Stimulated activated naive B cell treated with anti-CD40 and anti-IgM and Interleukin-4, amounts not matched to agents 10 μg/mL and 1 μg/mL and 100 μg/mL, for 72 hours (primary cell): ENCODE measurements around the gene PDPK1.
"Not testable (repeated sequence)": the region's sequence is repeated elsewhere in the genome, so short reads cannot be mapped to it uniquely, and the experiment has no call there.

Experiments
- ATAC-seq, 2 donors: fragments of 150-1000 bp; cut with Tn5 transposase; replicated peaks; 2 replicates each; pipeline ENCODE4 v1.10.0; 2021; ENCODE audit warnings: moderate library complexity in 1 of 2
- DNase-seq: peaks from one replicate; pipeline ENCODE4 v3.0.0; 2021
- H3K27ac Mint-ChIP-seq: one replicate; pipeline ENCODE4 v1.8.0; 2022; ENCODE audit warnings: mild to moderate bottlenecking, mixed read lengths
- H3K27me3 Mint-ChIP-seq, 2 donors: one replicate each; pipeline ENCODE4 v1.8.0; 2022; ENCODE audit warnings: mixed read lengths in 2 of 2
- H3K36me3 Mint-ChIP-seq, 2 donors: one replicate each; pipeline ENCODE4 v1.8.0; 2022; ENCODE audit warnings: mixed read lengths in 2 of 2, mild to moderate bottlenecking in 1 of 2
- H3K4me1 Mint-ChIP-seq, 2 donors: one replicate each; pipeline ENCODE4 v1.8.0; 2022; ENCODE audit warnings: mixed read lengths in 2 of 2, mild to moderate bottlenecking in 1 of 2
- H3K4me3 Mint-ChIP-seq, 2 donors: one replicate each; pipeline ENCODE4 v1.8.0; 2022; ENCODE audit warnings: mild to moderate bottlenecking in 2 of 2, mixed read lengths in 2 of 2, moderate library complexity in 1 of 2
- H3K9me3 Mint-ChIP-seq, 2 donors: one replicate each; pipeline ENCODE4 v1.8.0; 2022; ENCODE audit warnings: mixed read lengths in 2 of 2, mild to moderate bottlenecking in 1 of 2

PDPK1 gene

GRCh38 chr16:2587891-2588565, 50.2 kb downstream of the PDPK1 start:
- peaks cover 44 to 50% of the 10 kb centered on the region in 2 donors for H3K36me3 Mint-ChIP-seq
- no peaks in the 10 kb centered on the region for H3K9me3 Mint-ChIP-seq
- DNase-seq, result no peak
- no peak overlapping the region for H3K27ac Mint-ChIP-seq
- ATAC-seq, result no peak
- peaks cover 1 to 10% of the 10 kb centered on the region in 2 donors for H3K4me1 Mint-ChIP-seq
- H3K27me3 Mint-ChIP-seq, result no peaks in the 10 kb centered on the region
- no peak overlapping the region for H3K4me3 Mint-ChIP-seq

DNA sequence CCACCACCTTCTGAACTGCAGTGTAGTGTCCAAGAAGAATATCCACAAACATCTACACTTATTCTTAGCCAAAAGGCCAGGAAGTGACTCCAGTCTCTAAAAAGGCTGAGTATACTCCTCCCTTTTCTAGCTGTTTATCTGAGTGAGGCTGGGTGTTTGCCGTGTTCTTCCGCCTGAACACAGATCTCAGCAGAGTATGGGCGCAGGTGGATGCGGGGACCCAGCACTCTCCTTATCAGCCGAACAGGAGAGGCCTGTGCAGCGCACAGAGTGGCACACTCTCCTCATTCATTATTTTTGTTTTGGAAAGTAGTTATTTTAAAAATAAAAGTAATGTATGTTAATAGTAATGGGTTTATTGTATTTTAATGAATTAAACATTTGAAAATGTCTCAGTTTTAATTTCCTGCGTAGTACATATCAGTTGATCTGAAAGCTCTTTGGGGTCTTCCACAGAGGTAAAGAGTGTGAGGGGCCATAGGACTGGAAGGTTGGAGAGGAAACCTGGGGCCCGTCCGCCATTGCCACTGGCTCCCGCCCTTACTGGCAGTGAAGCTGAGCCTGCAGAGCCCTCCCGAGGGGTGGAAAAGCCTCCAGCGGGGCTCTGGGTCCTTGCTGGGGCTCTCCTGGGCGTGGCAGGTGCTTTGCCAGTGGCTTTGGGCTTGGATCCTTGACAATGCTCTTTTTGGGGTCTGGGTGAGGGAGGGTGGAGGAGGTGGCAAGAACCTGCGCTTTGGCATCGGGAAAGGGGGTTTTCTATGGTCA, 53.8 kb downstream of the PDPK1 start:
- ATAC-seq (no peak), DNase-seq (no peak)
- H3K27me3 Mint-ChIP-seq, result no peaks in the 10 kb centered on the region
- no peak overlapping the region for H3K4me3 Mint-ChIP-seq
- peaks cover 10 to 32% of the 10 kb centered on the region in 2 donors for H3K4me1 Mint-ChIP-seq
- H3K9me3 Mint-ChIP-seq, result no peaks in the 10 kb centered on the region
- H3K36me3 Mint-ChIP-seq, result peaks cover 46% of the 10 kb centered on the region in 2 donors
- H3K27ac Mint-ChIP-seq, result no peak overlapping the region

DNA sequence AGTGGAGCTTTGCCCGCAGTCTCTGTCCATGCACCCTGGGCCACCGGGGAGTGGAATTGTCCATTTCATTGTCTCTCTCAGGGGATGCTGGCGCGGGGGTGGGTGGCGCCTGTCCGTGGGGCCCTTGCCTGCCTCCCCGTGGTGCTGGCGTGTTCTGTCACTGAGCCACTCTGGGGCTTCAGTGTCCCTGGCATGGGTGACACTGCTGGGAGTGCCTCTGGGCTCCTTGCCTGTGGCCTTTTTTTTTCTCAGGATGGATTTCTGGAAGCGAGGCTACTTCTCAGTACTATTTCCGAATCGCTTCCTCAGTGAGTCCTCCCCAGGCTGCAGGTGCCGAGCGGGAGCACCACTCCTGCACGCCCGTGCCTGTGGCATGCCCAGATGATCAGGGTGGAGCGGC, 55.0 kb downstream of the PDPK1 start:
- Mint-ChIP-seq H3K4me1 (peaks cover 10 to 32% of the 10 kb centered on the region in 2 donors), H3K4me3 (no peak overlapping the region), H3K36me3 (peaks cover 39 to 42% of the 10 kb centered on the region in 2 donors), H3K27ac (no peak overlapping the region), H3K27me3 (no peaks in the 10 kb centered on the region), H3K9me3 (no peaks in the 10 kb centered on the region)
- DNase-seq (no peak), ATAC-seq (no peak)

- no peak for ATAC-seq
These were observed 57.8 kb downstream of the PDPK1 start for GRCh38 chr16:2595393-2596205.

DNA sequence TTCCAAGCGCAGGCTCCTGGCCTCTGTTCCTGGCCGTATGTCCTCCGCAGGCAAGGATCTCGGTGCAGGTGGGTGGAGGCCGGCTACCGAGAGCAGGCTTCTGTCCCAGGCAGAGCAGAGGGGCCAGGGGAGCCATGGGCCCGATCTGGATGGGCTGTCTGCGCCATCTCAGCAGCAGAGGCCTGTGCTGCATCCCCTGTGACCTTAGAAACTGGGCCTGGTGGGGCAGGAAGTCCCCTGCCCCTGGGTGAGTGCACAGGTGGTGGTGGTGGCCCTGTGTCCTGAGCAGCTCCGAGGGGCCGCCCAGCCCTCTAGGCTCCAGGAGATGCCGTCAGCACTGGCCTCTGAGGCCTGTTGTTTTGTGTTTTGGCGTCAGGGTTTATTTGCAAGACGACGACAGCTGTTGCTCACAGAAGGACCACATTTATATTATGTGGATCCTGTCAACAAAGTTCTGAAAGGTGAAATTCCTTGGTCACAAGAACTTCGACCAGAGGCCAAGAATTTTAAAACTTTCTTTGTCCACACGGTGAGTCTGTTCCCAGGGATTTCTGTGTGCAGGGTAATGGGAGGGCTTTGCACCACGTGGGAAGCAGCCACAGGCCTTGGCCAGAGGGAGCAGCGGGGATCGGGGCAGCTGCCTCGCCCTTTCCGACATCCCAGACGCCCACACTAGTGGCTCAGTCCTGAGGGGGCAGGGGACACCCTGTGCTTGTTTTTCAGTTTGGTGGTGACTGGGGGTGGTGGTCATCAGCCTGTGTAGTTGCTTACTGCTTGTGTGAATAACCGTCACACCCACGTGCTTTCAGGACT, 59.1 kb downstream of the PDPK1 start:
- H3K27me3 Mint-ChIP-seq, result no peaks in the 10 kb centered on the region
- H3K27ac Mint-ChIP-seq, result no peak overlapping the region
- H3K36me3 Mint-ChIP-seq, result peaks cover 26 to 28% of the 10 kb centered on the region in 2 donors
- H3K4me3 Mint-ChIP-seq, result no peak overlapping the region
- H3K4me1 Mint-ChIP-seq, result peaks cover 8 to 31% of the 10 kb centered on the region in 2 donors
- no peaks in the 10 kb centered on the region for H3K9me3 Mint-ChIP-seq
- ATAC-seq, result no peak
- DNase-seq, result no peak

More at GRCh38 chr16:2595393-2596205, 57.8 kb downstream of the PDPK1 start:
- H3K4me1 Mint-ChIP-seq, result peaks cover 8 to 32% of the 10 kb centered on the region in 2 donors
- no peak for DNase-seq
- no peak overlapping the region for H3K4me3 Mint-ChIP-seq
- no peaks in the 10 kb centered on the region for H3K27me3 Mint-ChIP-seq
- peaks cover 24 to 28% of the 10 kb centered on the region in 2 donors for H3K36me3 Mint-ChIP-seq
- no peaks in the 10 kb centered on the region for H3K9me3 Mint-ChIP-seq
- H3K27ac Mint-ChIP-seq, result peak overlapping the region; percentile 75

GRCh38 chr16:2597560-2597902, 59.7 kb downstream of the PDPK1 start:
- ATAC-seq, result no peak
- no peaks in the 10 kb centered on the region for H3K9me3 Mint-ChIP-seq

DNA sequence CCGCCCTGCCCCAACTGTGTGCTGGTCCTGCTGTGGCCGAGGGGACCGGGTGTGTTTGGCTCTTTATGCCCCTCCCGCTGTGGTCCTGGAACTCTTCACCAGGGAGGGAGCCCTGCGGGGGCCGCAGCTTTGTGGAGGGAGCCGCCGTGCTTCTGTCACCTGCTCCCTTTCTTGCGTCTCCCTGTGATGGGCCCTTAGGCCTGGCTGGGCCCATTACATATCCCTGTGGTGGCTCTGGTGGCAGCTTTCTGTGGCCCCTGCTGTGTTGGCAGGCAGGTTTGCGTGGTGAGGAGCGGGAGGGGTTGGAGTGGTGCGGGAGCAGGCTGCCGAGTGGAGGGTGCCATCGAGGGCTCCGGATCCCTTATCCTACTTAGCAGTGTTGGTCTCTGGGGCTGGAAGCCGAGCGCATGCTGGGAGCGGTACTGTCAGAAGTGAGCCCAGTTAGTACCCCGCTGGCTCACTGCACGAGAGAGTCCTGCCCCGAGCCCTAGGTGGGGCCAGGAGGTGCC, 60.4 kb downstream of the PDPK1 start:
- H3K36me3 Mint-ChIP-seq, result peaks cover 23 to 27% of the 10 kb centered on the region in 2 donors

More at GRCh38 chr16:2597560-2597902, 59.7 kb downstream of the PDPK1 start:
- no peaks in the 10 kb centered on the region for H3K27me3 Mint-ChIP-seq
- DNase-seq, result no peak
- peaks cover 8 to 26% of the 10 kb centered on the region in 2 donors for H3K4me1 Mint-ChIP-seq
- no peak overlapping the region for H3K4me3 Mint-ChIP-seq
- H3K27ac Mint-ChIP-seq, result no peak overlapping the region
- H3K36me3 Mint-ChIP-seq, result peaks cover 24 to 28% of the 10 kb centered on the region in 2 donors

GRCh38 chr16:2598723-2599122, 60.9 kb downstream of the PDPK1 start:
- no peak overlapping the region for H3K4me3 Mint-ChIP-seq
- H3K27me3 Mint-ChIP-seq, result no peaks in the 10 kb centered on the region
- H3K9me3 Mint-ChIP-seq, result no peaks in the 10 kb centered on the region
- H3K36me3 Mint-ChIP-seq, result peaks cover 22 to 23% of the 10 kb centered on the region in 2 donors
- H3K4me1 Mint-ChIP-seq, result peaks cover 9 to 24% of the 10 kb centered on the region in 2 donors
- H3K27ac Mint-ChIP-seq, result no peak overlapping the region
- ATAC-seq, result no peak
- DNase-seq, result no peak

More for the DNA sequence above, 60.4 kb downstream of the PDPK1 start:
- Mint-ChIP-seq H3K4me1 (peaks cover 11 to 24% of the 10 kb centered on the region in 2 donors), H3K27ac (no peak overlapping the region), H3K4me3 (no peak overlapping the region), H3K9me3 (no peaks in the 10 kb centered on the region), H3K27me3 (no peaks in the 10 kb centered on the region)
- DNase-seq, result no peak
- ATAC-seq, result no peak

DNA sequence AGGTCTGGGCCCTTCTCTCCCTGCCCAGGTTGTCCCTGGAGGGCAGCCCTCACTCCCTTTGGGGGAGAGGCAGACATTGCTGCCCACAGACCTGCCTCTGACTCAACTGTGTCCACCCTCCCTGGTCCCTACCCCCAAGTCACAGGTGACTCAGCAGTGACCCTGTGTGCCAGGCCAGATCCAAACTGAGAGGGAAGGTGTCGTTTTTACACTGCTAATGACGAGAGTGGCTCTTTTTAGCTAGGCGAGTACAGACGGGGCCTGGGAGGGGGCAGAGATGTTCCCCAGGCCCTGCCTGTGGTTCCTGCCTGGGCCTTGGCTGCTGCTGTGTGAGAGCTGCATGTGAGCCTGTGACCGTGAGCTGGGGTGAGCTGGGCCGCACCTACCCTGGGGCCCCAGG, 61.3 kb downstream of the PDPK1 start:
- Mint-ChIP-seq H3K36me3 (peaks cover 22 to 23% of the 10 kb centered on the region in 2 donors), H3K4me1 (peaks cover 8 to 26% of the 10 kb centered on the region in 2 donors)
- not testable (repeated sequence) for H3K9me3 Mint-ChIP-seq, H3K27ac Mint-ChIP-seq, DNase-seq, H3K4me3 Mint-ChIP-seq, ATAC-seq, H3K27me3 Mint-ChIP-seq

DNA sequence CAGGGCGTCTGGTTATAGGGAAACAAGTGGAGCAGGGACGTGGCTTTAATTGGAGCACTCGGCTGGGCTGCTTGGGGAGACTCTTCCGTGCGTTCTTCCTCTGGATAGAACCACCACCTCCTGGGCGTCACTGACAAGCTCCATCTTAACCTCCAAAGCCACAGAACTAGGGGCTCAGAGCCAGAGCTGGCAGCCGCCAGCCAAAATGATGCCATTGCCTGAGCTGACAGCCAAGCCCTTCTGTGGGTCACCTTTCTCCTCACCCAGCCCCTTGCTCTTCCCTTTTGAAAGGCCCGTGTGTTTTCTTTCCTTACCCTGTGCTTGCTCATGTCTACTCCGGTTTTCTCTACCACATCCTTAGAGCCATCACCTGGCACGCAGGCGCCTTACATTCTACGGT, 62.0 kb downstream of the PDPK1 start:
- H3K4me3 Mint-ChIP-seq, H3K9me3 Mint-ChIP-seq, H3K27ac Mint-ChIP-seq, ATAC-seq, DNase-seq, H3K27me3 Mint-ChIP-seq: not testable (repeated sequence)
- Mint-ChIP-seq H3K4me1 (peaks cover 8 to 26% of the 10 kb centered on the region in 2 donors), H3K36me3 (peaks cover 22 to 23% of the 10 kb centered on the region in 2 donors)

- H3K27ac Mint-ChIP-seq, result not testable (repeated sequence)
These were observed 63.6 kb downstream of the PDPK1 start for GRCh38 chr16:2601301-2602025.

DNA sequence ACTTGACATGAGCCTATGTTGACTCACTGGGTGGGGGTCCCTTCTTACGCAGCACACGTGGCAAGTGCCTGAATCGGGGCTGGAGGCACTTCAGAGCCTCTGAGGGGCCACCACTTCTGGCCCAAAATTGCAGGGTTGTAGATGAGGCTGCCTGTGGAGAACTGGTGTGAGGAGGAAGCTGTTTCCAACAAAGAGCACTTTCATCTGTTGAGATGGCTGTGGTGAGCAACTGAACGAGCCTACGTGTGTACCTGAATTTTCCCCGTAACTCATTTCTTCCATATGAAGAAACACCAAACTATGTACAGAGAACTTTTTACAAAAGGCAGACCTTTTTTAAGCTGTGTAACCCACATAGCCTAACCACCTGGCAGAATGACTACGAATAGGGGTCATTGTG, 64.4 kb downstream of the PDPK1 start:
- Mint-ChIP-seq H3K36me3 (peaks cover 16 to 21% of the 10 kb centered on the region in 2 donors), H3K27ac (peak overlapping the region; percentile 31), H3K4me1 (peaks cover 7 to 20% of the 10 kb centered on the region in 2 donors)
- not testable (repeated sequence) for DNase-seq, ATAC-seq, H3K4me3 Mint-ChIP-seq, H3K27me3 Mint-ChIP-seq, H3K9me3 Mint-ChIP-seq

More at GRCh38 chr16:2601301-2602025, 63.6 kb downstream of the PDPK1 start:
- DNase-seq, H3K4me3 Mint-ChIP-seq, ATAC-seq, H3K27me3 Mint-ChIP-seq, H3K9me3 Mint-ChIP-seq: not testable (repeated sequence)
- Mint-ChIP-seq H3K4me1 (peaks cover 7 to 20% of the 10 kb centered on the region in 2 donors), H3K36me3 (peaks cover 16 to 22% of the 10 kb centered on the region in 2 donors)
